ENCODE data around the gene CSHL1.

- TF ChIP-seq CTCF (conservative IDR thresholded peaks at IDR 0.05) (no peak), EZH2 (IDR thresholded peaks at IDR 0.05; ENCODE audit: low read depth) (no peak)
These were observed 34.9 kb upstream of the CSHL1 start for GRCh38 chr17:63945784-63946439.
